GM19025 (cell line): ENCODE measurements around the gene FIBCD1.

Experiments used
- ATAC-seq: cut with Tn5 transposase; IDR thresholded peaks from one replicate; pipeline ENCODE4 v1.9.1; 2021; ENCODE audit warnings: mild to moderate bottlenecking, low read depth, moderate library complexity; ENCODE audit not compliant: unreplicated experiment

FIBCD1 gene

DNA sequence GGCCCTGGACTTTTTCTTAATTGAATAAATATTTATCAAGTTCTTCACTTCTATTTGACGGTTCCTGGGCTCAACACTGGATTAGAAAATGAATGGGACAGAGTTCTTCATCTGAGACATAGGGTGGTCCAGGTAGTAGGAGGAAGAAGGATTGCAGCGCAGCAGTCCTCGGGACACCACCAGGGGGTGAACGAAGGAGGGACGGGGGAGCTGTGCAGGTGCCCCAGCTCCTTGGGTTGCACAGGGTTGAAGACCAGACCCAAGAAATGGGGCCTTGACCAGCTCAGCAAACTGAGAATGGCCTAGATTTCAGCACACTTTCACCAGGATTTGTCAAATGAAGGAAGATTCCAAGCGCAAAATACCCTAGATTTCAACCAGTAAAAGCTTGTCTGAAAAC is 74.5 kb downstream of the FIBCD1 start:
- no peak for ATAC-seq

DNA sequence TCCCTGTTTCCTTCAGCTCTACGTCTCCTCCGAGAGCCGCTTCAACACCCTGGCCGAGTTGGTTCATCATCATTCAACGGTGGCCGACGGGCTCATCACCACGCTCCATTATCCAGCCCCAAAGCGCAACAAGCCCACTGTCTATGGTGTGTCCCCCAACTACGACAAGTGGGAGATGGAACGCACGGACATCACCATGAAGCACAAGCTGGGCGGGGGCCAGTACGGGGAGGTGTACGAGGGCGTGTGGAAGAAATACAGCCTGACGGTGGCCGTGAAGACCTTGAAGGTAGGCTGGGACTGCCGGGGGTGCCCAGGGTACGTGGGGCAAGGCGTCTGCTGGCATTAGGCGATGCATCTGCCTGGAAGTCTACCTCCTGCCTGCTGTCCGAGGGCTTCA is 76.3 kb downstream of the FIBCD1 start:
- no peak for ATAC-seq

DNA sequence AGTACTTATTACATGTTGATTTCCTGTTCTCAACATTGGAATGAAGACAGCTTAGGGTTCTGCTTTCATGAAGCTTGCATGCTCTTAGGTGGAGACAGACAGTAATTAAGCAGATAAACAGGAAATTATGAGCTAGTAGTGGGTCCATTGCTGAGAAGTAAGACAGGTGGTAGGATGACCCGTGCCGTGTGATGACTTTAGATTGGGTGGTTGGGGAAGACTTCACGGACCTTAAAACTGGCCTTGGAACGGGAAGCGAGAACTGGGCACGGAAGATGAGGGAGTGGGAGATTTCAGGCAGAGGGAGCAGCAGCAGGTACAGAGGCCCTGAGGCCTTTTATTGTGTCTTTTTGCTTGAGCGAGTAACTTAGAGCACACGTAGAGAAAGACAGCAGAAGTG is 76.8 kb downstream of the FIBCD1 start:
- ATAC-seq = no peak

DNA sequence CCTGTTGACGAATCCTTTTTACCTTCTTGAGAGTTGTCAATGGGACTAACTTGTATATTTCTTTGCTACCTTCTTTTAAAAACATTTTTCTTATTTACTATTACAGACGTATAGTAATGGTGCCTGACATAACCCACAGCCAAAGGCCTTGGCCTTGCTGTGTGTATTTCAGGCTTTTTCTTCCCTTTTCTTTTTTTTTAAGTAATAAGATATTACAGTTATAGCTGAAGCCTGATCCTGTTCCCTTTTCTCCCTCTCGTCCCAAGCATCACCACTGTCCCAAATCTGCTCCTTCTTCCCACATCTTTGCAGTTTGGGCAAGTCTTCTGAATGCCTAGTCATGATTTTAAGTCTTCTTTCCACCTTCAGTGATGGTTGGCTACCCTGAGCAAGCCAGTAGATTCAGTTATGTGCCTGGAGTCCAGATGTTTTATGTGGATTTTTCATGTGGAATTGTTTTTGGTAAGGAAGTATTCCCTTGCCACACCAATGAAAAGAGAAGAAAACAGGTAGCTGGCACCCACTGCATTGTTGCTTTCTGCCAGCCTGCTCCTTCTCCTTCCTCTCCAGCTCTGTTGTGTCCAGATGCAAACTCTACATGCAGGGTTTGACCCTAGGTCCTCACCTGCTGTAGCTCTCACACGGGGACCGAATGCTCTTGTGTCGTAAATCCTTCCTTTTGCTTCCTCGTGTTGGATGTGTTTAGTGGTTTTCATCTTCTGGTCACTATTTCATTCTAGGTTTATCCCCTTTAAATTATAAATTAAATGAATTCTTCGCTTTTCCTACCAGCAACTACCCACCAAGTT is 77.5 kb downstream of the FIBCD1 start:
- ATAC-seq = no peak

DNA sequence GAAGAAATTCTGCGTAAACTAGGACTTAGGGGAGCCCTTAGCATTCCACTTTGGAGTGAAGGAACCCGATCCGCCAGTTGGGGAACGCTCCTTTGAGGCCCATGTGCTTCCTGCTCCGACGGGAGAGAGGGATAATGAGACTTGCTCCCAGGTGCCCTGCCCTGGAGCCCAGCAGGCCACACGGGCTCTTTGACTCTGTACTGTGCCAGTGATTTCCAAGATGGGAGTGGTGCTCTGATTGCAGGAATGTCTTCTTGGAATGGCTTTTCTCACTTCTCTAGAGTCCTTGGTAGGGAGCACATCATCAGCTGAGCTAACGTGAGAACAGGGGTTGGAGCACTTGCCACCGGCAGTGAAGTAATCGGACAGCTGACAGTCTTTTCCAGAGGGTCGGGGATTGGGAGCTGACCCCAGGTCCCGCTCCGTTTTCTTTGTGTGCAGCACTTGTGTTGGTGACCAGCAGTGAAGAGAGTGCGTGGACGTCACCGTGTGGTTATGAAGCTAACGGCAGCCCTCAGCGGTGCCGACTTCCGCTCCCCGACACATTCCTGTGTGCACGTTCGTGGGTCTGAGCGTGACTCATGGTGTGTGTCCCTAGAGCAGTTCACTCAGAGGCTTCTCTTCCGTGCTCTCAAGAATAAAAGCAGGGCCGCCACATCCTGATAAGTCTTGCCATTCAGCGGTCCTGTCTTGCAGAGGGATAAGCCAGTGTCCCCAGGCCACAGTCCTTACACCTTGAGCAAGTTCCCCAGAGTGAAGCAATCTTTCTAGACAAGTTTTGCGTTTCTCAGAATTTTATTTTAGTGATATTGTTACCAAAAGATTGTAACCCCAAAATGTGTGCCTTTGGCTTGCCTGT is 78.4 kb downstream of the FIBCD1 start:
- ATAC-seq = no peak

DNA sequence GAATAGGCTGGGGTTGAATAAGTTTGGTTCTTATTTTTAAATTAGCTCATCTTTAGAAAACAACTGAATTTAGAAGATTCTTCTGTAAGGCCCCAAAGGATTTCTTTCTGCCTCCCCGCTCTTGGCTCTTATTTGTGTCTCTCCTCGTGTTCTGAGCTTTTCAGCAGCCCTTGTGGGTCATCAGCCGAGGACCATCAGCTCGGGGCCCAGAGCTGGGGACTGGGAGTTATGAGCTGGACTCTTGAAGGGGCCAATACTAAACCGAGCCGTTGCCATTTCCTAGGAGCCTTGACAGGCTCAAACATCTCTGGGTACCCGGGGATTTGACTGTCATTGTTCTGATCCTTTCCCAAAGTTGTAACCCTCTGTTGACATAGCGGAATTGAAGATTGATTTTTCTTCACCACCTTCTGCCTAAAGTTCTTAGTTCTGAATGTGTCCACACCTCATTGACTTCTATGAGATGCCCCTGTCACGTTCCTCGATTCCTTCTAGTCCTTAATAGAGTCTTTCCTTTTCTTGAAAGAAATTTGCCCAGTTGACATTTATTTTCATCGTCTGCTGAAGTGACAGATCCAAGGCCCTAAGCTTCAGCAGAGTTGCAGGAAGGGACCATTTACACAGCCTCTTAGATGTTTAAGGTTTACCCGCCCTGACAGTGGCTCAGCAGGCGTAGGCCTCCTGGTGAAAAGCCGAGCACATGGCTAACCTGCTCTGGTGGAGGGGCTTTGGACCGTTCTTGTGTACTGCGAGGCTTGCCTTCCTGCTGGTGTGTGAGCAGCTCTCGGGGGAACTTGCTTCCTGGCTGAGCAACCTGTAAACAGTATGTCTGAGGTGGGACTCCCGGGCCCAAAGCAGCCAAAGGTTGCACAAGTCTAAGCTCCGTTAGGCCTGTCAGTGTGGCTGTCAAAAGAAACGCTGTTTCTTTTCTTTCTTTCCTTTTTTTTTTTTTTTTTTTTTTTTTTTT is 80.0 kb downstream of the FIBCD1 start:
- no peak for ATAC-seq

DNA sequence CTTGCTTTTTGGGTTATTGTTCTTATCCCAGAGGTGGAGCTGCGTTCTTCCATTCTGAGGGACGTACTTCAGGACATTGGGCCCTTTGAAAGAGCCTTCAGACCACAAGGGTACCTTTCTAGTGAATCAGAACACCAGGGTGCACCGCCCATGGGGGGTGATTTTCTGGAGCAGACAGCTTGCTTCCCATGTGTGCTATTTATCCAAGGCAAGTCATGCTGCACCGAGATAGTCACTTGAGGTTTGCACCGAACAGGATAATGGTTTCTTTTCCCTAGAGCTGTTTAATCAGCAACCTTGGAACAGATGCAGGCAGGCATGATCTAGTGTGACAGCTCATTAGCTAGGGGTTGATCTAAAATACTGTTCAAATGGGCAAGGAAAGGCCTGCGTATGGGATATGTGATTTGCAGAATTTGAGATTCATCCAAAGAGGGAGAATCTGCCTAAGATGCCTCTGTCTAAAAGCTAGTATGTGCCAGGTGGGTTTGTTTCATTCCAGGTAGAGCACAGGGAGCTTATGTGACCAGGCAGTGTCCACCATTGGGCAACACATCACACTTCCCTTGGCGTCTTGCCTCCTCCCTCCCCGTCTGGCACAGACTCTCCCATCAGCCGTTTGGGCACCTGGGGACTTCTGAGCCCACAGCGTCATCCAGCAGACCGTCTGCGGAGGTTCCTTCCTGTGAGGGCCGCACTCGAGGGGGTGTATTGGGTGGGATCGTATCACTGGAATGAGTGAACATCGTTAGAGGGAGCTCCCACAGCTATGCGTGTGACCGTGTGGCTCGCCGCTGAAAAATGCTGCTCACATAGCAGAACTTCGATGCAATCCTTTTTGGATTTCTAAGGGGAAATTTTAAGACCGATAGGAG is 80.9 kb downstream of the FIBCD1 start:
- ATAC-seq = no peak

DNA sequence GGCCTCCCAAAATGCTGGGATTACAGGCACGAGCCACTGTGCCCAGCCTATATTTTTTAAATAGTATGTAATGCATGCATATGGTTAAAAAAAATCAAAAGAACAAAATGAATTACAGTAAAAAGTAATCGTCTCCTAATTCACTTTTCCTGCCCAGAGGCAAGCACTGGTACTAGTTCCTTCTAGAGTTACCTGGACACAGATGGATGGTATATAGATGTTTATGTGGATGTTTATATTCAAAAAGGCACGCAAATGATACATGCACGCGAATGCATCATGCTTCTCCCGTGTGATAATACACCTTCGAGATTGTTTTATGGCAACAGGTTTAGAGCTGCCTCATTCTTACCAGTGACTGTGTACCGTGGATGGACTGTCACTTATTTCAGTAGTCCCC is 82.6 kb downstream of the FIBCD1 start:
- ATAC-seq = no peak

DNA sequence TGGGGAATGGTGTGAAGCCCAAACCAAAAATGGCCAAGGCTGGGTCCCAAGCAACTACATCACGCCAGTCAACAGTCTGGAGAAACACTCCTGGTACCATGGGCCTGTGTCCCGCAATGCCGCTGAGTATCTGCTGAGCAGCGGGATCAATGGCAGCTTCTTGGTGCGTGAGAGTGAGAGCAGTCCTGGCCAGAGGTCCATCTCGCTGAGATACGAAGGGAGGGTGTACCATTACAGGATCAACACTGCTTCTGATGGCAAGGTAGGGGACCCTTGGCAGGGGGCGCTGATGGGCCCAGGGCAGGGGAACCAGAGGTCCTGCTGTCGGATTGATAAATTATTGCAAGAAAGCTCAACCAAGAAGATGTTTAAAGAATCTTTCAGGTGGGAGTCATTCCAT is 84.2 kb downstream of the FIBCD1 start:
- no peak for ATAC-seq

DNA sequence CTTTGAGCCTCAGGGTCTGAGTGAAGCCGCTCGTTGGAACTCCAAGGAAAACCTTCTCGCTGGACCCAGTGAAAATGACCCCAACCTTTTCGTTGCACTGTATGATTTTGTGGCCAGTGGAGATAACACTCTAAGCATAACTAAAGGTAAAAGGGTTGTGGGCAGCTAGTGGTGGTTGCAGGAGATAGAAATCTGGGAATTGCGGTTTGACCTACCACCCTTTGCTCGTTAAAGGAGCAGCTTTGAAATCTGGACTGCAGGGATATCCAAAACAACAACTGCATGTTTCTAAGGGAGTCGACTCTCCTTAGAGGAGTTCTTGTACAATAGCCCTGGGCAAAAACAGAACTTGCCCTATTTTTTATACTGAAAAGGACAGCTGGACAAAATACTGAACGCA is 85.0 kb downstream of the FIBCD1 start:
- no peak for ATAC-seq

DNA sequence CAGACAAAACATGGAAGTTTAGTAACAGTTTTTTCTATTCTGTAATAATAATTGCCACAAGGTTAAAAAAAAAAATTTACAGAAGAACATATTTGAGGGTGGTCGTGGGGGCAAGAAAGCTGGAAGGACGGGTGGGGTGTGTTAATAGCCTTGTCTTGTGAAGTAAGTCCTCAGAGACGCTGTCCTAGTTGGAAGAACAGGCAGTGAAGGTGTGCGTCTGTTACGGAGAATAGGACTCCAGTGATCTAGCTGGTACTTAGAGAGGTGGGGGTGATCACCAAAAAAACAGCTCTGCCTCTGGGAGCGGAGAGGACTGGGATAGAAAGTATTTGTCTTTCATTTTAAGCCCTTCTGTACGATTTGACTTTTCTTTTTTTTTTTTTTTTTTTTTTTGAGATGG is 86.2 kb downstream of the FIBCD1 start:
- no peak for ATAC-seq
